ENCODE results near the gene OR2AP1. TPM values are rescaled to one million over a fixed set of nuclear protein-coding genes. Genes with fewer than 3 reads are reported as not detected.

Gene OR2AP1
- total RNA-seq, 1 experiment from 2014 or later: not detected

DNA sequence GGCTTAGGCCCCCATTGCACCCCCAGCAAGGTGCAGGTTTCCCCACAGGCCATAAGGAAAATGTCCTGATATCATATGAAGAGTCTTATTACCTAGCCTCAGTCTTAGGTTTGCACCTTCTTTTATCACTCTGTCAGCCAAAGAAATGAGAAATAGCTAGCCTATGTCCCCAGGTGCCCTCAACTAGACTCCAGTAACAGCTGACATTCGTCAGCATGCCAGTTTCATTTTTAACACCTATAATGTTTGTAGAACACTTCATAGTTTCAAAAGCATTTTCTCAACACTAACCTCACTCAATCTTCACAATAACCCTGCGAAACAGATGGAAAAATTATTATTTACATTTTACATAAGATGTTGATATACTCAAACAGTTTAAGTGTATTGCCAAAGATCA, 40.4 kb downstream of the OR2AP1 start:
- H3K27me3 ChIP-seq (ENCODE audit: control insufficient read depth, insufficient read depth, low read length): no peaks in the 10 kb centered on the region
- DNase-seq (ENCODE audit: low read depth, low spot score): no peak
- H3K4me1 ChIP-seq (ENCODE audit: control insufficient read depth, insufficient read depth, low read length): no peaks in the 10 kb centered on the region
- in situ Hi-C loops (cut with HindIII; ENCODE audit: low pct_unique_long_range_greater_than_20kb, low sequenced_read_pairs): no loop called here
- ATAC-seq: no peak
- BruUV-seq (replicated peaks): no TSS peak
- CTCF ChIA-PET: no interaction called here
- no peak overlapping the region for H3K4me3 ChIP-seq (ENCODE audit: low read depth in 2 of 2, low read length in 2 of 2)
- POLR2A ChIA-PET: no interaction called here
- H3K36me3 ChIP-seq (ENCODE audit: control insufficient read depth, insufficient read depth, low read length): no peaks in the 10 kb centered on the region
- peaks cover 12% of the 10 kb centered on the region; the same call in 1 of the 2 replicates for H3K9me3 ChIP-seq (ENCODE audit: control insufficient read depth, insufficient read depth, low read depth, low read length)
- H3K27ac ChIP-seq (ENCODE audit: low read length): no peak overlapping the region
- TF ChIP-seq, protein P1, sequence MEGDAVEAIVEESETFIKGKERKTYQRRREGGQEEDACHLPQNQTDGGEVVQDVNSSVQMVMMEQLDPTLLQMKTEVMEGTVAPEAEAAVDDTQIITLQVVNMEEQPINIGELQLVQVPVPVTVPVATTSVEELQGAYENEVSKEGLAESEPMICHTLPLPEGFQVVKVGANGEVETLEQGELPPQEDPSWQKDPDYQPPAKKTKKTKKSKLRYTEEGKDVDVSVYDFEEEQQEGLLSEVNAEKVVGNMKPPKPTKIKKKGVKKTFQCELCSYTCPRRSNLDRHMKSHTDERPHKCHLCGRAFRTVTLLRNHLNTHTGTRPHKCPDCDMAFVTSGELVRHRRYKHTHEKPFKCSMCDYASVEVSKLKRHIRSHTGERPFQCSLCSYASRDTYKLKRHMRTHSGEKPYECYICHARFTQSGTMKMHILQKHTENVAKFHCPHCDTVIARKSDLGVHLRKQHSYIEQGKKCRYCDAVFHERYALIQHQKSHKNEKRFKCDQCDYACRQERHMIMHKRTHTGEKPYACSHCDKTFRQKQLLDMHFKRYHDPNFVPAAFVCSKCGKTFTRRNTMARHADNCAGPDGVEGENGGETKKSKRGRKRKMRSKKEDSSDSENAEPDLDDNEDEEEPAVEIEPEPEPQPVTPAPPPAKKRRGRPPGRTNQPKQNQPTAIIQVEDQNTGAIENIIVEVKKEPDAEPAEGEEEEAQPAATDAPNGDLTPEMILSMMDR (IDR thresholded peaks at IDR 0.05): no peak
- no peak for TF ChIP-seq POLR2AphosphoS5 (IDR thresholded peaks at IDR 0.05; ENCODE audit: low read depth, low read length)
- no peak for TF ChIP-seq REST (IDR thresholded peaks at IDR 0.05; ENCODE audit: insufficient read depth in 1 of 2, low read depth in 2 of 2, low read length in 1 of 2)
- TF ChIP-seq TCF7L2 (IDR thresholded peaks at IDR 0.05; ENCODE audit: low read depth, low read length): no peak
- TF ChIP-seq SIN3A (IDR thresholded peaks at IDR 0.05; ENCODE audit: borderline replicate concordance, insufficient read depth, low read depth, low read length): no peak
- intact Hi-C loops (cut with micrococcal nuclease; ENCODE audit: unreplicated experiment): no loop called here

GRCh38 chr12:55614764-55615163, 42.5 kb downstream of the OR2AP1 start:
- CTCF ChIA-PET: no interaction called here
- in situ Hi-C loops (cut with HindIII; ENCODE audit: low pct_unique_long_range_greater_than_20kb, low sequenced_read_pairs): no loop called here
- BruUV-seq (replicated peaks): no TSS peak

More at GRCh38 chr12:55614764-55615163, 42.5 kb downstream of the OR2AP1 start:
- intact Hi-C loops (cut with micrococcal nuclease; ENCODE audit: unreplicated experiment): no loop called here
- Histone ChIP-seq H3K36me3 (ENCODE audit: control insufficient read depth, insufficient read depth, low read length) (no peaks in the 10 kb centered on the region), H3K27me3 (ENCODE audit: control insufficient read depth, insufficient read depth, low read length) (no peaks in the 10 kb centered on the region), H3K4me1 (ENCODE audit: control insufficient read depth, insufficient read depth, low read length) (no peaks in the 10 kb centered on the region), H3K9me3 (ENCODE audit: control insufficient read depth, insufficient read depth, low read depth, low read length) (peaks cover 12% of the 10 kb centered on the region; the same call in 1 of the 2 replicates), H3K27ac (ENCODE audit: low read length) (no peak overlapping the region), H3K4me3 (ENCODE audit: low read depth in 2 of 2, low read length in 2 of 2) (no peak overlapping the region)
- POLR2A ChIA-PET: no interaction called here
- TF ChIP-seq POLR2AphosphoS5 (IDR thresholded peaks at IDR 0.05; ENCODE audit: low read depth, low read length) (no peak), TCF7L2 (IDR thresholded peaks at IDR 0.05; ENCODE audit: low read depth, low read length) (no peak), REST (IDR thresholded peaks at IDR 0.05; ENCODE audit: insufficient read depth in 1 of 2, low read depth in 2 of 2, low read length in 1 of 2) (no peak), SIN3A (IDR thresholded peaks at IDR 0.05; ENCODE audit: borderline replicate concordance, insufficient read depth, low read depth, low read length) (no peak)
- TF ChIP-seq, protein P1 (IDR thresholded peaks at IDR 0.05): no peak
- DNase-seq (ENCODE audit: low read depth, low spot score): no peak
- ATAC-seq: no peak
